ENCODE measurements around the gene ACP7.

The ACP7 gene

GRCh38 chr19:39052243-39052746 is 31.9 kb upstream of the ACP7 start (continued):
- TF ChIP-seq CREB5 (CRISPR knock-in tag; IDR thresholded peaks at IDR 0.05; ENCODE audit: low read depth) (no peak), CSRNP3 (CRISPR knock-in tag; IDR thresholded peaks at IDR 0.05) (no peak), CSDC2 (CRISPR knock-in tag; IDR thresholded peaks at IDR 0.05) (no peak)

- TF ChIP-seq ISL1 (CRISPR knock-in tag; IDR thresholded peaks at IDR 0.05) (no peak), ESRRG (CRISPR knock-in tag; IDR thresholded peaks at IDR 0.05) (no peak), GLIS3 (CRISPR knock-in tag; IDR thresholded peaks at IDR 0.05) (no peak), CREB5 (CRISPR knock-in tag; IDR thresholded peaks at IDR 0.05; ENCODE audit: low read depth) (no peak), OSR1 (CRISPR knock-in tag; IDR thresholded peaks at IDR 0.05) (no peak), POU6F1 (CRISPR knock-in tag; IDR thresholded peaks at IDR 0.05; ENCODE audit: borderline replicate concordance, low read depth) (no peak), ZC3H10 (CRISPR knock-in tag; IDR thresholded peaks at IDR 0.05) (no peak), CSRNP3 (CRISPR knock-in tag; IDR thresholded peaks at IDR 0.05) (no peak)
- ATAC-seq = no peak
Measured at GRCh38 chr19:39052846-39053245, 31.3 kb upstream of the ACP7 start.

GRCh38 chr19:39053276-39054090 is 30.7 kb upstream of the ACP7 start:
- ATAC-seq = no peak
- TF ChIP-seq ZFP30 (CRISPR knock-in tag; IDR thresholded peaks at IDR 0.05) = no peak
- TF ChIP-seq ARNTL (CRISPR knock-in tag; IDR thresholded peaks at IDR 0.05; ENCODE audit: borderline replicate concordance, low read depth) = no peak
- no peak for TF ChIP-seq PPARA (CRISPR knock-in tag; IDR thresholded peaks at IDR 0.05; ENCODE audit: borderline replicate concordance)
- TF ChIP-seq ISL1 (CRISPR knock-in tag; IDR thresholded peaks at IDR 0.05) = no peak
- TF ChIP-seq ZNF565 (CRISPR knock-in tag; conservative IDR thresholded peaks at IDR 0.05; ENCODE audit: low read depth) = no peak
- no peak for TF ChIP-seq POU6F1 (CRISPR knock-in tag; IDR thresholded peaks at IDR 0.05; ENCODE audit: borderline replicate concordance, low read depth)

GRCh38 chr19:39054091-39054470 is 30.1 kb upstream of the ACP7 start:
- no peak for ATAC-seq
- no peak for TF ChIP-seq CSDC2 (CRISPR knock-in tag; IDR thresholded peaks at IDR 0.05)
- TF ChIP-seq CSRNP3 (CRISPR knock-in tag; IDR thresholded peaks at IDR 0.05) = no peak
- TF ChIP-seq TCF4 (CRISPR knock-in tag; IDR thresholded peaks at IDR 0.05; ENCODE audit: borderline replicate concordance) = no peak
- TF ChIP-seq PATZ1 (CRISPR knock-in tag; IDR thresholded peaks at IDR 0.05; ENCODE audit: borderline replicate concordance) = no peak
- no peak for TF ChIP-seq PPARA (CRISPR knock-in tag; IDR thresholded peaks at IDR 0.05; ENCODE audit: borderline replicate concordance)
- TF ChIP-seq SNAI2 (CRISPR knock-in tag; IDR thresholded peaks at IDR 0.05) = no peak
- TF ChIP-seq TSHZ2 (CRISPR knock-in tag; IDR thresholded peaks at IDR 0.05) = no peak
- TF ChIP-seq TOX (CRISPR knock-in tag; IDR thresholded peaks at IDR 0.05; ENCODE audit: borderline replicate concordance) = no peak
